Transverse colon (tissue), 4 donors: ENCODE results near the gene HELB. TPM values are rescaled to one million over a fixed set of nuclear protein-coding genes. Genes with fewer than 3 reads are reported as not detected.

Experiments
- DNase-seq: peaks from one replicate; pipeline ENCODE4 v3.0.0-alpha.2; 2019
- H3K27ac ChIP-seq, 4 donors: fragments of 200-600 bp; sonication (generic); 2 replicates each; pipeline ENCODE4 v1.5.1; 2016 to 2018; ENCODE audit warnings: inconsistent platforms in 4 of 4
- H3K27me3 ChIP-seq: fragments of 200-600 bp; sonication (generic); 2 replicates; pipeline ENCODE4 v1.5.1; 2017; ENCODE audit warnings: inconsistent platforms
- H3K36me3 ChIP-seq, 4 donors: fragments of 200-600 bp; sonication (generic); 2 replicates each; pipeline ENCODE4 v1.5.1; 2017 to 2019; ENCODE audit warnings: inconsistent platforms in 4 of 4
- H3K4me1 ChIP-seq, 4 donors: fragments of 200-600 bp; sonication (generic); 2 replicates each; pipeline ENCODE4 v1.5.1; 2017 to 2020; ENCODE audit warnings: inconsistent platforms in 4 of 4
- H3K4me3 ChIP-seq, 4 donors: fragments of 200-600 bp; sonication (generic); 1 replicate in 1 of 4; 2 replicates in 3 of 4; pipeline versions ENCODE4 v1.5.1 to v1.6.1; 2017 to 2019; ENCODE audit warnings: inconsistent platforms in 4 of 4
- H3K9me3 ChIP-seq, 2 donors: fragments of 200-600 bp; sonication (generic); 2 replicates each; pipeline ENCODE4 v1.5.1; 2017 to 2019; ENCODE audit warnings: inconsistent platforms in 2 of 2
- CTCF ChIP-seq, 5 experiments: fragments of 200-600 bp in 3 of 5; fragments of 450-650 bp in 2 of 5; sonication (generic) in 3 of 5; IDR thresholded peaks; 1 replicate in 2 of 5; 2 replicates in 3 of 5; pipeline ENCODE4 v1.5.1; 2016 to 2017; ENCODE audit warnings: antibody characterized with exemption in 5 of 5, inconsistent platforms in 3 of 5, mild to moderate bottlenecking in 2 of 5, moderate library complexity in 1 of 5
- EP300 ChIP-seq: sonication (generic); formaldehyde crosslinking; IDR thresholded peaks from one replicate; pipeline ENCODE4 v1.6.1; 2017; ENCODE audit warnings: antibody characterized with exemption, low read depth
- POLR2A ChIP-seq: fragments of 450-650 bp; IDR thresholded peaks from one replicate; pipeline ENCODE4 v1.6.1; 2016; ENCODE audit warnings: antibody characterized with exemption, mild to moderate bottlenecking, moderate library complexity
- POLR2AphosphoS5 ChIP-seq, 3 donors: sonication (generic); formaldehyde crosslinking; IDR thresholded peaks; one replicate each; pipeline ENCODE4 v1.6.1; 2016; ENCODE audit warnings: antibody characterized with exemption in 3 of 3
- WGBS, 2 donors: methylation state at CpG; one replicate each; pipeline ENCODE4 v1.1.5; 2018; ENCODE audit warnings: low coverage in 1 of 2; 5-methylcytosine and 5-hydroxymethylcytosine counted together
- in situ Hi-C, 4 donors: fragments of 200-750 bp; cut with MboI; loops; one replicate each; pipeline versions ENCODE4 v1.15.0 to v1.15.1; 2017; ENCODE audit warnings: low sequenced_read_pairs in 3 of 4, low pct_ligation_motif_present in 1 of 4, low pct_unique_long_range_greater_than_20kb in 1 of 4
- intact Hi-C: fragments of 100-400 bp; cut with DNase I; formaldehyde crosslinking; loops from one replicate; pipeline ENCODE4 v1.15.1; 2023; ENCODE audit warnings: low total_unique reads
- total RNA-seq, 4 donors: library from RNA; depleted of rRNA; stranded (reverse); fragments of >200 nt; gene quantifications; one replicate each; pipeline ENCODE4 v1.1.0, GENCODE V29; 2016

HELB gene
- total RNA-seq, 4 donors from 2014 or later = 1.4 to 17.2 (median 9.8) TPM

GRCh38 chr12:66352899-66353298 lies 50.6 kb downstream of the HELB start:
- no peak for TF ChIP-seq EP300
- TF ChIP-seq CTCF (IDR thresholded peaks at IDR 0.05) = no peak
- no peak for TF ChIP-seq POLR2AphosphoS5 (IDR thresholded peaks at IDR 0.05)
- TF ChIP-seq POLR2A = no peak
- WGBS, 2 donors = 95 to 100% methylated on average over 2 to 8 of the region's 8 CpGs
- in situ Hi-C loops (no loop called here), intact Hi-C loops (no loop called here)
- H3K4me3 ChIP-seq = no peak overlapping the region
- H3K36me3 ChIP-seq = no peaks in the 10 kb centered on the region
- H3K27ac ChIP-seq = no peak overlapping the region
- no peak for DNase-seq
- no peaks in the 10 kb centered on the region for H3K27me3 ChIP-seq
- H3K4me1 ChIP-seq = no peaks in the 10 kb centered on the region
- H3K9me3 ChIP-seq = no peaks in the 10 kb centered on the region

- DNase-seq = no peak
- no peak overlapping the region for H3K27ac ChIP-seq
- WGBS, 2 donors = 68 to 86% methylated on average over 3 to 6 of the region's 6 CpGs
- H3K9me3 ChIP-seq = no peaks in the 10 kb centered on the region
- TF ChIP-seq POLR2AphosphoS5 (IDR thresholded peaks at IDR 0.05) = no peak
- no peak for TF ChIP-seq CTCF (IDR thresholded peaks at IDR 0.05)
- no peak for TF ChIP-seq POLR2A
- no peak for TF ChIP-seq EP300
- in situ Hi-C loops (no loop called here), intact Hi-C loops (no loop called here)
- H3K4me3 ChIP-seq = no peak overlapping the region
- H3K36me3 ChIP-seq = no peaks in the 10 kb centered on the region
- H3K4me1 ChIP-seq = no peaks in the 10 kb centered on the region
- H3K27me3 ChIP-seq = no peaks in the 10 kb centered on the region
Measured at GRCh38 chr12:66354291-66354690, 52.0 kb downstream of the HELB start.

GRCh38 chr12:66359300-66359699 lies 57.0 kb downstream of the HELB start:
- intact Hi-C loops = no loop called here
- Histone ChIP-seq H3K36me3 (no peaks in the 10 kb centered on the region), H3K9me3 (no peaks in the 10 kb centered on the region), H3K27ac (no peak overlapping the region), H3K4me1 (no peaks in the 10 kb centered on the region), H3K4me3 (no peak overlapping the region), H3K27me3 (no peaks in the 10 kb centered on the region)
- TF ChIP-seq POLR2A (no peak), CTCF (IDR thresholded peaks at IDR 0.05) (no peak), EP300 (no peak), POLR2AphosphoS5 (IDR thresholded peaks at IDR 0.05) (no peak)
- no peak for DNase-seq
- in situ Hi-C loops = no loop called here

- no peak overlapping the region for H3K4me3 ChIP-seq
- TF ChIP-seq EP300 (no peak), CTCF (IDR thresholded peaks at IDR 0.05) (no peak), POLR2A (no peak), POLR2AphosphoS5 (IDR thresholded peaks at IDR 0.05) (no peak)
- no peaks in the 10 kb centered on the region for H3K9me3 ChIP-seq
- intact Hi-C loops = no loop called here
- DNase-seq = no peak
- H3K4me1 ChIP-seq = no peaks in the 10 kb centered on the region
- H3K27me3 ChIP-seq = no peaks in the 10 kb centered on the region
- in situ Hi-C loops = no loop called here
- H3K36me3 ChIP-seq = no peaks in the 10 kb centered on the region
- 87 to 100% methylated on average over 2 to 4 of the region's 4 CpGs for WGBS, 2 donors
- no peak overlapping the region for H3K27ac ChIP-seq
Measured at GRCh38 chr12:66361703-66362102, 59.4 kb downstream of the HELB start.
